ENCODE results near the gene ARHGAP6. TPM values are rescaled to one million over a fixed set of nuclear protein-coding genes. Genes with fewer than 3 reads are reported as not detected.

Gene ARHGAP6
- total and polyA plus RNA-seq, 2 donors (not counting 3 experiments of a cell fraction or from before 2014, with no cell fraction given), result 0.69 to 0.83 TPM

DNA sequence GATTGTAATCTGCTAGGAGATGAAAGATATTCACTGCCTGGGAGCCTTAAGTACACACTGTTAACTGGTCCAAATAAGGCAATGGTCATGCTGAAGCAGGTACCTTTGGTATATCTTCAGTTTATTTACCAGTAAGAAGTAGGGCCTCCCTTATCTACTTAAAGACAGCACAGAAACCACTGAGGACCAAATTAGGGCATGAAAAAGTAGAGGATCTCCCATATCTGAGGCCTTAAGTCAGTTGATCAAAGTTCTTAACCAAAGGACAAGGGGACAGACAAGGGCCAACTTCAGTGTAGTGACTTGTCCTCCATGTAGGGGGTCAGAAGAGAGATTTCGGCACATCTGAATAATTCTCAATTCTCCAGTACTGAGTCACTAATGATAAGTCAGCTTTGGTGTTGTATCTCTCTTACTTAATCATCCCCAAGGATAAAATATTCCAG, 313.4 kb downstream of the ARHGAP6 start:
- peaks cover 3% of the 10 kb centered on the region for H3K4me1 ChIP-seq (ENCODE audit: control insufficient read depth, extremely low read depth, insufficient read depth, low read length)
- intact Hi-C loops (cut with micrococcal nuclease) (no loop called here), dilution Hi-C loops (cut with MboI; ENCODE audit: extremely low pct_ligation_motif_present, low sequenced_read_pairs) (no loop called here)
- no TSS peak for BruUV-seq (replicated peaks)
- no peak overlapping the region for H3K4me2 ChIP-seq (ENCODE audit: insufficient read depth, low read length)
- ChIA-PET CTCF (no interaction called here), POLR2A (no interaction called here)
- H3K9me3 ChIP-seq (replicated peaks; ENCODE audit: control insufficient read depth, insufficient read depth, low read length), result no peaks in the 10 kb centered on the region
- H3K9ac ChIP-seq (replicated peaks; ENCODE audit: extremely low read depth, insufficient read depth, low read length), result no peak overlapping the region
- H3K79me2 ChIP-seq (ENCODE audit: control insufficient read depth, insufficient read depth, low read length), result no peaks in the 10 kb centered on the region
- H3K27me3 ChIP-seq (ENCODE audit: control insufficient read depth in 2 of 2, insufficient read depth in 2 of 2, low read length in 2 of 2), result no peaks in the 10 kb centered on the region
- DNase-seq (ENCODE audit: low read depth, low spot score) (no peak), FAIRE-seq (no peak)
- no peak overlapping the region for H3K27ac ChIP-seq (ENCODE audit: insufficient read depth, low read depth, low read length)
- H3K9me1 ChIP-seq (replicated peaks; ENCODE audit: control insufficient read depth, extremely low read depth, insufficient read depth, low read length), result no peaks in the 10 kb centered on the region
- H3K36me3 ChIP-seq (ENCODE audit: control insufficient read depth in 2 of 2, extremely low read depth in 1 of 2, insufficient read depth in 2 of 2, low read length in 2 of 2), result no peaks in the 10 kb centered on the region
- no peak overlapping the region for H3K4me3 ChIP-seq (replicated peaks in 1 of 3; ENCODE audit: insufficient read depth in 1 of 3, low read depth in 1 of 3, low read length in 3 of 3)
- H2AFZ ChIP-seq (ENCODE audit: low read depth, low read length), result no peak overlapping the region
- H4K20me1 ChIP-seq (replicated peaks; ENCODE audit: control insufficient read depth, extremely low read depth, insufficient read depth, low read length), result no peaks in the 10 kb centered on the region
- no peak for TF ChIP-seq JUN (IDR thresholded peaks at IDR 0.05; ENCODE audit: borderline replicate concordance, insufficient read depth, insufficient read length, low read depth)
- no peak for TF ChIP-seq MYC (IDR thresholded peaks at IDR 0.05; ENCODE audit: low read depth, low read length)
- no peak for TF ChIP-seq CTCF (IDR thresholded peaks at IDR 0.05; ENCODE audit: extremely low read depth in 1 of 2, insufficient read depth in 1 of 2, low read depth in 1 of 2, low read length in 2 of 2)
- no peak for TF ChIP-seq GATA2 (IDR thresholded peaks at IDR 0.05; ENCODE audit: insufficient read depth, insufficient read length, low read depth, low read length)
